Activated CD8-positive, alpha-beta memory T cell treated with anti-CD3 and anti-CD28 coated beads, Interleukin-2, amount 50 U/mL, for 24 hours (primary cell): Measurements from ENCODE around the gene MYO15B.

Experiments used
- DNase-seq: peaks from one replicate; pipeline ENCODE4 v3.0.0-alpha.2; 2020; ENCODE audit errors: extremely low read depth

The MYO15B gene

GRCh38 chr17:75666959-75667790, 79.6 kb downstream of the MYO15B start, which contains the start of the genes RECQL5 and SAP30BP:
Gene RECQL5 (minus strand): TSS chr17:75667154. CDS start chr17:75666557, 597 bp downstream.
Gene SAP30BP (plus strand): TSS chr17:75667338. CDS start chr17:75667373, 35 bp downstream.
- DNase-seq: peak; percentile 93

DNA sequence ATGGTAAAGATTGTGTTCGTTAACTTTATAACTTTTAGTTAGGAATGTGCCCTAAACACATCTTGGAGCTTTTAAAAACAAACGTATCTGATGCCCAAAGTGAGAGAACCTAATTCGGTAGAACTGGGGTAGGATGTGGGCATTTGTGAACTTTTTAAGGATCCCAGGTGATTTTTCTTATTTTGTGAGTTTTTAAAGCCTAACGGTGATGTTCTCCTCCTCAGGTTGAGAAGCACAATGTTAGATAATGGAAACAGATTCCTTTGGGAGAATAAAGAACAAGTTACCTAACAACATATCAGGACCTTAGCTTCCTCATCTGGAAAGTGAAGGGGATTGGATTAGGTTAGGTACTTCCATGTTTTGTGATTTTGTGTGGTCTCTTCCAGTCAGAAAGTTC, 80.2 kb downstream of the MYO15B start:
- no peak for DNase-seq

DNA sequence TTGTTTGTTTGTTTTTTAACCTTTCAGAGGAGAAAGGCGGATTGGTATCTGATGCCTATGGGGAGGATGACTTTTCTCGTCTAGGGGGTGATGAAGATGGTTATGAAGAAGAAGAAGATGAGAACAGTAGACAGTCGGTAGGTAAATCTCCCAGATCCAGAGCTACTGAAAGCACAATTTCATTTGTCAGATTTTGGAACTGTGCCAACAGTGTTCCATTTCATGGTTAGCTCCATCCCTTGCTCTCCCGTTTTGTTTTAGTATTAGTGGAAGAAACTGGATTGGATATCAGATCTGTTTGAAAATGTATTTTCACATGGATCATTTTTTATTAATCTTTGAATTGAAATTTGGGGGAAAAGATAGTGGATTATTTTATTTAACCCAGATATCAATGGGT, 80.9 kb downstream of the MYO15B start:
- DNase-seq: no peak

GRCh38 chr17:75670868-75671267, 83.3 kb downstream of the MYO15B start:
- DNase-seq: no peak

- DNase-seq: no peak
These were observed 84.4 kb downstream of the MYO15B start for GRCh38 chr17:75672011-75672410.

GRCh38 chr17:75673487-75673886, 85.9 kb downstream of the MYO15B start:
- DNase-seq: no peak
